ENCODE data around the gene LTBP2.

The LTBP2 gene

GRCh38 chr14:74526854-74527585 is 85.0 kb downstream of the LTBP2 start:
- no peak for DNase-seq (ENCODE audit: low read depth in 2 of 2)

GRCh38 chr14:74525361-74525851 is 86.6 kb downstream of the LTBP2 start:
- DNase-seq (ENCODE audit: low read depth in 2 of 2) = no peak

- no peak for DNase-seq (ENCODE audit: low read depth in 2 of 2)
These were observed 87.3 kb downstream of the LTBP2 start for GRCh38 chr14:74524812-74525135.

- DNase-seq (ENCODE audit: low read depth in 2 of 2) = no peak
These were observed 87.8 kb downstream of the LTBP2 start for GRCh38 chr14:74524076-74524811.

GRCh38 chr14:74522740-74523139 is 89.3 kb downstream of the LTBP2 start:
- DNase-seq (ENCODE audit: low read depth in 2 of 2) = no peak

GRCh38 chr14:74521756-74522155 is 90.3 kb downstream of the LTBP2 start:
- DNase-seq (ENCODE audit: low read depth in 2 of 2) = no peak

- DNase-seq (ENCODE audit: low read depth in 2 of 2) = no peak
These were observed 92.5 kb downstream of the LTBP2 start for GRCh38 chr14:74519316-74520074.

GRCh38 chr14:74518221-74518620 is 93.8 kb downstream of the LTBP2 start:
- no peak for DNase-seq (ENCODE audit: low read depth in 2 of 2)

GRCh38 chr14:74517731-74518130 is 94.3 kb downstream of the LTBP2 start:
- DNase-seq (ENCODE audit: low read depth in 2 of 2) = no peak

- no peak for DNase-seq (ENCODE audit: low read depth in 2 of 2)
These were observed 95.4 kb downstream of the LTBP2 start for GRCh38 chr14:74516451-74517160.

GRCh38 chr14:74515891-74516412 is 96.1 kb downstream of the LTBP2 start:
- no peak for DNase-seq (ENCODE audit: low read depth in 2 of 2)

GRCh38 chr14:74514471-74514941 is 97.5 kb downstream of the LTBP2 start:
- no peak for DNase-seq (ENCODE audit: low read depth in 2 of 2)

- DNase-seq (ENCODE audit: low read depth in 2 of 2) = no peak
These were observed 99.8 kb downstream of the LTBP2 start for GRCh38 chr14:74511966-74512830.

- DNase-seq (ENCODE audit: low read depth in 2 of 2) = no peak
These were observed 101.1 kb downstream of the LTBP2 start for GRCh38 chr14:74510959-74511409.

GRCh38 chr14:74510223-74510931 is 101.7 kb downstream of the LTBP2 start:
- DNase-seq (ENCODE audit: low read depth in 2 of 2) = no peak

GRCh38 chr14:74509587-74510222 is 102.3 kb downstream of the LTBP2 start:
- DNase-seq (ENCODE audit: low read depth in 2 of 2) = no peak

GRCh38 chr14:74508844-74509428 is 103.1 kb downstream of the LTBP2 start:
- no peak for DNase-seq (ENCODE audit: low read depth in 2 of 2)

GRCh38 chr14:74508292-74508731 is 103.7 kb downstream of the LTBP2 start:
- no peak for DNase-seq (ENCODE audit: low read depth in 2 of 2)

GRCh38 chr14:74507840-74508239 is 104.2 kb downstream of the LTBP2 start:
- DNase-seq (ENCODE audit: low read depth in 2 of 2) = no peak
